Measurements from ENCODE around the gene LAMA4.

LAMA4 gene

GRCh38 chr6:112155886-112156285, 98.5 kb downstream of the LAMA4 start:
- Histone ChIP-seq H3K9me3 (ENCODE audit: low read depth, low read length) (no peaks in the 10 kb centered on the region), H3K4me3 (no peak overlapping the region), H3K36me3 (ENCODE audit: insufficient read depth, low read length) (no peaks in the 10 kb centered on the region), H3K9ac (ENCODE audit: insufficient read length) (no peak overlapping the region), H3K27ac (no peak overlapping the region)
- DNase-seq (ENCODE audit: low read depth, low spot score) = no peak
- TF ChIP-seq EZH2 (IDR thresholded peaks at IDR 0.05) (no peak), POLR2AphosphoS5 (IDR thresholded peaks at IDR 0.05; ENCODE audit: borderline replicate concordance, low read depth, low read length) (no peak), FOXP2 (optimal IDR thresholded peaks at IDR 0.05; ENCODE audit: control extremely low read depth, extremely low read length, insufficient read depth) (no peak)

- H3K4me3 ChIP-seq = no peak overlapping the region
- no peak overlapping the region for H3K27ac ChIP-seq
- H3K36me3 ChIP-seq (ENCODE audit: insufficient read depth, low read length) = no peaks in the 10 kb centered on the region
- DNase-seq (ENCODE audit: low read depth, low spot score) = no peak
- H3K9me3 ChIP-seq (ENCODE audit: low read depth, low read length) = no peaks in the 10 kb centered on the region
- no peak overlapping the region for H3K9ac ChIP-seq (ENCODE audit: insufficient read length)
- TF ChIP-seq FOXP2 (optimal IDR thresholded peaks at IDR 0.05; ENCODE audit: control extremely low read depth, extremely low read length, insufficient read depth) (no peak), POLR2AphosphoS5 (IDR thresholded peaks at IDR 0.05; ENCODE audit: borderline replicate concordance, low read depth, low read length) (no peak), EZH2 (IDR thresholded peaks at IDR 0.05) (no peak)
Observed at GRCh38 chr6:112154711-112155110, 99.7 kb downstream of the LAMA4 start.

GRCh38 chr6:112153926-112154607, 100.3 kb downstream of the LAMA4 start:
- TF ChIP-seq POLR2AphosphoS5 (IDR thresholded peaks at IDR 0.05; ENCODE audit: borderline replicate concordance, low read depth, low read length) = no peak
- no peak for TF ChIP-seq FOXP2 (optimal IDR thresholded peaks at IDR 0.05; ENCODE audit: control extremely low read depth, extremely low read length, insufficient read depth)
- no peak for TF ChIP-seq EZH2 (IDR thresholded peaks at IDR 0.05)
- Histone ChIP-seq H3K36me3 (ENCODE audit: insufficient read depth, low read length) (no peaks in the 10 kb centered on the region), H3K9ac (ENCODE audit: insufficient read length) (no peak overlapping the region), H3K27ac (no peak overlapping the region), H3K4me3 (no peak overlapping the region), H3K9me3 (ENCODE audit: low read depth, low read length) (no peaks in the 10 kb centered on the region)
- no peak for DNase-seq (ENCODE audit: low read depth, low spot score)

GRCh38 chr6:112150363-112150762, 104.0 kb downstream of the LAMA4 start:
- Histone ChIP-seq H3K27ac (peak overlapping the region; percentile 86; the same call in 1 of the 2 replicates), H3K9ac (ENCODE audit: insufficient read length) (peak overlapping the region; percentile 17), H3K4me3 (peak overlapping the region; percentile 59; the same call in 1 of the 2 replicates), H3K36me3 (ENCODE audit: insufficient read depth, low read length) (no peaks in the 10 kb centered on the region), H3K9me3 (ENCODE audit: low read depth, low read length) (no peaks in the 10 kb centered on the region)
- DNase-seq (ENCODE audit: low read depth, low spot score) = no peak
- no peak for TF ChIP-seq FOXP2 (optimal IDR thresholded peaks at IDR 0.05; ENCODE audit: control extremely low read depth, extremely low read length, insufficient read depth)
- TF ChIP-seq POLR2AphosphoS5 (IDR thresholded peaks at IDR 0.05; ENCODE audit: borderline replicate concordance, low read depth, low read length) = no peak
- TF ChIP-seq EZH2 (IDR thresholded peaks at IDR 0.05) = no peak

- Histone ChIP-seq H3K36me3 (ENCODE audit: insufficient read depth, low read length) (no peaks in the 10 kb centered on the region), H3K9ac (ENCODE audit: insufficient read length) (no peak overlapping the region), H3K27ac (peak overlapping the region; percentile 86), H3K4me3 (peak overlapping the region; percentile 59), H3K9me3 (ENCODE audit: low read depth, low read length) (no peaks in the 10 kb centered on the region)
- peak; percentile 53 for DNase-seq (ENCODE audit: low read depth, low spot score)
- TF ChIP-seq FOXP2 (optimal IDR thresholded peaks at IDR 0.05; ENCODE audit: control extremely low read depth, extremely low read length, insufficient read depth) = no peak
- no peak for TF ChIP-seq EZH2 (IDR thresholded peaks at IDR 0.05)
- no peak for TF ChIP-seq POLR2AphosphoS5 (IDR thresholded peaks at IDR 0.05; ENCODE audit: borderline replicate concordance, low read depth, low read length)
Observed at GRCh38 chr6:112149719-112150263, 104.6 kb downstream of the LAMA4 start.

- TF ChIP-seq POLR2AphosphoS5 (IDR thresholded peaks at IDR 0.05; ENCODE audit: borderline replicate concordance, low read depth, low read length) (peak; percentile 13; the same call in 1 of the 2 replicates), EZH2 (IDR thresholded peaks at IDR 0.05) (no peak)
- H3K9me3 ChIP-seq (ENCODE audit: low read depth, low read length) = no peaks in the 10 kb centered on the region
- peak overlapping the region; percentile 59 for H3K4me3 ChIP-seq
- H3K36me3 ChIP-seq (ENCODE audit: insufficient read depth, low read length) = no peaks in the 10 kb centered on the region
- H3K9ac ChIP-seq (ENCODE audit: insufficient read length) = no peak overlapping the region
- peak overlapping the region; percentile 86 for H3K27ac ChIP-seq
- peak; percentile 76 for DNase-seq (ENCODE audit: low read depth, low spot score)
Observed at GRCh38 chr6:112149236-112149635, 105.1 kb downstream of the LAMA4 start.

- H3K36me3 ChIP-seq (ENCODE audit: insufficient read depth, low read length) = no peaks in the 10 kb centered on the region
- H3K4me3 ChIP-seq = no peak overlapping the region
- DNase-seq (ENCODE audit: low read depth, low spot score) = no peak
- no peak overlapping the region for H3K9ac ChIP-seq (ENCODE audit: insufficient read length)
- H3K27ac ChIP-seq = no peak overlapping the region
- no peaks in the 10 kb centered on the region for H3K9me3 ChIP-seq (ENCODE audit: low read depth, low read length)
- TF ChIP-seq FOXP2 (optimal IDR thresholded peaks at IDR 0.05; ENCODE audit: control extremely low read depth, extremely low read length, insufficient read depth) = no peak
- no peak for TF ChIP-seq POLR2AphosphoS5 (IDR thresholded peaks at IDR 0.05; ENCODE audit: borderline replicate concordance, low read depth, low read length)
- no peak for TF ChIP-seq EZH2 (IDR thresholded peaks at IDR 0.05)
Observed at GRCh38 chr6:112148103-112148502, 106.3 kb downstream of the LAMA4 start.

GRCh38 chr6:112145080-112145573, 109.2 kb downstream of the LAMA4 start:
- H3K9me3 ChIP-seq (ENCODE audit: low read depth, low read length) = no peaks in the 10 kb centered on the region
- H3K36me3 ChIP-seq (ENCODE audit: insufficient read depth, low read length) = no peaks in the 10 kb centered on the region

More at GRCh38 chr6:112145080-112145573, 109.2 kb downstream of the LAMA4 start:
- no peak overlapping the region for H3K4me3 ChIP-seq
- DNase-seq (ENCODE audit: low read depth, low spot score) = no peak
- no peak overlapping the region for H3K27ac ChIP-seq
- H3K9ac ChIP-seq (ENCODE audit: insufficient read length) = no peak overlapping the region
- TF ChIP-seq POLR2AphosphoS5 (IDR thresholded peaks at IDR 0.05; ENCODE audit: borderline replicate concordance, low read depth, low read length) (no peak), EZH2 (IDR thresholded peaks at IDR 0.05) (no peak), FOXP2 (optimal IDR thresholded peaks at IDR 0.05; ENCODE audit: control extremely low read depth, extremely low read length, insufficient read depth) (no peak)

All from SK-N-MC (cell line).